D721Med (cell line): ENCODE results near the gene SLC25A30.
"Not testable (repeated sequence)": the region's sequence is repeated elsewhere in the genome, so short reads cannot be mapped to it uniquely, and the experiment has no call there.

Source experiments
- DNase-seq: peaks from one replicate; pipeline ENCODE4 v3.0.0; 2011; ENCODE audit warnings: low spot score; ENCODE audit not compliant: insufficient read length
- FAIRE-seq: peaks from 2 replicates; lab custom pipeline; 2011; peaks lifted over from hg19 to GRCh38; lab: Jason Lieb, UNC
- TF ChIP-seq, protein P1 (sequence below): IDR thresholded peaks from 2 replicates; pipeline ENCODE4 v1.5.1; 2012; ENCODE audit warnings: mild to moderate bottlenecking, control low read depth; ENCODE audit not compliant: insufficient read depth; ENCODE audit errors: missing control alignments

Gene SLC25A30

DNA sequence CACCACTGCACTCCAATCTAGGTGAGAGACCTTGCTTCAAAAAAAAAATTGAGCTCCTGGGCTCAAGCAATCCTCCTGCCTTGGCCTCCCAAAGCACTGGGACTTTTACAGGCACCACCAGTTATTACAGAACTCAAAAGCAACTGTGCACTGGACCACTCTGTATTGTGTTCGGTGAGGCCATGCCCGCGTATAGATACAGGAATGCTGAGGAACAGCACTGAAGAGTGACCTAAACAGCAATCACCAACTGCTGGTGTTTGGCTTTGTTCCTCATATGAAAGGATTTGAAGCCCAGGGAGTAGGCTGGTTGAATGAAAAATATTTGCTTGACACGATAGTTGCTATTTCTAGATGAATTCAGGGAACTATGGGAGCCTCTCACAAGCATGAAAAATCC is 29.5 kb downstream of the SLC25A30 start:
- TF ChIP-seq, protein P1, sequence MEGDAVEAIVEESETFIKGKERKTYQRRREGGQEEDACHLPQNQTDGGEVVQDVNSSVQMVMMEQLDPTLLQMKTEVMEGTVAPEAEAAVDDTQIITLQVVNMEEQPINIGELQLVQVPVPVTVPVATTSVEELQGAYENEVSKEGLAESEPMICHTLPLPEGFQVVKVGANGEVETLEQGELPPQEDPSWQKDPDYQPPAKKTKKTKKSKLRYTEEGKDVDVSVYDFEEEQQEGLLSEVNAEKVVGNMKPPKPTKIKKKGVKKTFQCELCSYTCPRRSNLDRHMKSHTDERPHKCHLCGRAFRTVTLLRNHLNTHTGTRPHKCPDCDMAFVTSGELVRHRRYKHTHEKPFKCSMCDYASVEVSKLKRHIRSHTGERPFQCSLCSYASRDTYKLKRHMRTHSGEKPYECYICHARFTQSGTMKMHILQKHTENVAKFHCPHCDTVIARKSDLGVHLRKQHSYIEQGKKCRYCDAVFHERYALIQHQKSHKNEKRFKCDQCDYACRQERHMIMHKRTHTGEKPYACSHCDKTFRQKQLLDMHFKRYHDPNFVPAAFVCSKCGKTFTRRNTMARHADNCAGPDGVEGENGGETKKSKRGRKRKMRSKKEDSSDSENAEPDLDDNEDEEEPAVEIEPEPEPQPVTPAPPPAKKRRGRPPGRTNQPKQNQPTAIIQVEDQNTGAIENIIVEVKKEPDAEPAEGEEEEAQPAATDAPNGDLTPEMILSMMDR, result no peak
- FAIRE-seq (no peak), DNase-seq (no peak)

DNA sequence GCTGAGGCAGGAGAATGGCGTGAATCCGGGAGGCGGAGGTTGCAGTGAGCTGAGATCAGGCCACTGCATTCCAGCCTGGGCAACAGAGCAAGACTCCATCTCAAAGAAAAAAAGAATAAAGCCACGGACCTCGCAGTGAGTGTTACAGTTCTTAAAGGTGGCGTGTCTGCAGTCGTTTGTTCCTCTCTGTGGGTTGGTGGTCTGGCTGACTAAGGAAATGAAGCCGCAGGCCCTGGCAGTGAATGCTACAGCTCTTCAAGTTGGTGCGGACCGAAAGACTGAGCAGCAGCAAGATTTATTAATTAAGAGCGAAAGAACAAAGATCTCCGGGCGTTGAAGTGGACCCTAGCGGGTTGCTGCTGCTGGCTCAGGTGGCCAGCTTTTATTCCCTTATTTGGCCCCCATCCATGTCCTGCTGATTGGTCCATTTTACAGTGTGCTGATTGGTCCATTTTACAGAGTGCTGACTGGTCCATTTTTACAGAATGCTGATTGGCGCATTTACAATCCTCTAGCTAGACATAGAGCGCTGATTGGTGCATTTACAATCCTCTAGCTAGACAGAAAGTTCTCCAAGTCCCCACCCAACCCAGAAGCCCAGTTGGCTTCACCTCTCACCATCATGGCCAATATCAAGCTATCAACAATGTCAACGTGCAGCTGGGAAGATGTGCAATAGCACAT is 31.1 kb downstream of the SLC25A30 start:
- DNase-seq, FAIRE-seq: not testable (repeated sequence)

DNA sequence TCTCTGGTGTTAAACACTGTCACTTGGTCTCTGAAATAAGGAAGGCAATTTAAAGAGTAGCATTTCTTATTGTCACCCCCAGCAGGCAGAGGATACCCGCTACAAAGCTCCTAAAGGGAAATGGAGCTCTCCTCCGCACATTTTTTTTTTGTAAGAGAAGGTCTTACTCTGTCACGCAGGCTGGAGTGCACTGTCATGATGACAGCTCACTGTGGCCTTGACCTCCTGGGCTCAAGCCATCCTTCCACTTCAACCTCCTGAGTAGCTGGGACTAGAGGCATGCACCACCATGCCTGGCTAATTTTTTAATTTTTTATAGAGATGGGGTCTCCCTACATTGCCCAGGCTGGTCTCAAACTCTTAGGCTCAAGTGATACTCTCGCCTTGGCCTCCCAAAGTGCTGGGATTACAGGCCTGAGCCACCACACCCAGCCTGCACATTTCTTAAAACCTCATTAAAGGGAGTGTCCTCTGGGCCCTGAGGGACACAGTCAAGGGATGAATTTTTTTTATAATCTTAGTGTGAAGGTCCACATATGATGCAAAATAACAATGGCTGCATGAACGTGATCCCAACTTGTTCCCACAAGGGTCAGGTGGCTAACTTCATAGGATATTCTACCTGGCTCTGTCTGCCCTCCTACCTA is 32.1 kb downstream of the SLC25A30 start:
- TF ChIP-seq, protein P1, result no peak
- DNase-seq (no peak), FAIRE-seq (no peak)

DNA sequence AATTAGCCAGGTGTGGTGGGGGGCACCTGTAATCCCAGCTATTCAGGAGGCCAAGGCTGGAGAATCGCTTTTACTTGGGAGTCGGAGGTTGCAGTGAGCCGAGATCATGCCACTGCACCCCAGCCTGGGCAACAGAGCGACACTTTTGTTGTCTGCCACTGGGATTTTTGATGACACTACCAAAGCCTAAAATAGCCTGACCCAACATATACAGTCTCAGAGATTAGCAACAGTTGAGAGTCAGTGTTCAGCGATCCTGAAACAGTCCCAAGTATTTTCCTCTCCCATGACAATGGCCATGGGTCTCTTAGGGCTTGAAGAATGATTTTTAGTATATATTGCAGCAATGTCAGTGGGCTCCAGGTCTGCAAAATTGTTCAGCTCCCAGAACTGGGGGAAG is 32.9 kb downstream of the SLC25A30 start:
- no peak for DNase-seq
- TF ChIP-seq, protein P1, result no peak
- no peak for FAIRE-seq

DNA sequence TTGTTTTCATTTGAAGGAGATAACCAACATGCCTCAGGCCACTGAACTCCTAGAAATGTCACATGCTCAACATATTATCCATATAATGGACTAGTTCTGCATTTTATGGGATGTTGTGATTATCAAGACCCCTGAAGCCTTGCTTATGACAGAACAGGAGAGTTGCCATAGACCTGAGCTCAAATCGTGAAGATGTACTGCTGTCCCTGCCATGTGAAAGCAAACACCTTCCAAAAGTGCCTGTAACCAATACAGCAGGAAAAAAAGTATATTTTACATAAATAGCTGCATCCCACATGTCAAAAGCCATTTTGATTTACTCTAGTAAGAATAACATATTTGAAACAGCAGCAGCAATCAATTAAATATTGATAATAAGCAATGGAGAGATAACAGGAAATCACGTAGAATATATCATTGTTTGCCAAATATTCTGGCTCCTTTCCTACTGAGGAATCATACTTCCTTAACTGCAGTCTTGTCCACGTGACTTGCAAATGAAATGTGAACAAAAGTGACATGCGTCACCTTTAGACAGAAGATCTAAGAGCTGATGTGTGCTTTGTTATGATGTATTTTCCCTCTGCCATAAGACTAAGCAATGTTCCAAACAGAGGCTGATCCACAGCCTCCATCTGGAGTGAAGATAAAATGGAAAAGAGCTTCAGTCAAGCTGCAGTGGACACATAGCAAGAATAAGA is 33.5 kb downstream of the SLC25A30 start:
- FAIRE-seq (no peak), DNase-seq (no peak)
- TF ChIP-seq, protein P1, result no peak

DNA sequence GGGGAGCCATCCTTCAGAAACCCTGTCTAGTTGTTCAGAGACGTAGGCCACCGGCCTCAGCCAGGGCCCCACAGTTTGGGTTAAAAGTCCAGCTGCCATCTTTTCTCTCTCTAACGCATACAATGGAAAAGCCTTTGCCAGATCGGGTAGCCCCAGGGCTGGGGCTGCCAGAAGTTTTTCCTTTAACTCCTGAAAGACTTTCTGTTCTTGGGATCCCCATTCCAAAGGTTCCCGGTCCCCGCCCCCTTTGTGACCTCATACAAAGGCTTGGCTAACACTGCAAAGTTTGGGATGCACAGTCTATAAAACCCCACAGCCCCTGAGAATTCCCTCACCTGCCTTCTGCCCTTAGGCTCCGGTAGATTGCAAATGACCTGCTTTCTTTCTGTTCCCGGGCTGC is 35.4 kb downstream of the SLC25A30 start:
- not testable (repeated sequence) for FAIRE-seq, DNase-seq

DNA sequence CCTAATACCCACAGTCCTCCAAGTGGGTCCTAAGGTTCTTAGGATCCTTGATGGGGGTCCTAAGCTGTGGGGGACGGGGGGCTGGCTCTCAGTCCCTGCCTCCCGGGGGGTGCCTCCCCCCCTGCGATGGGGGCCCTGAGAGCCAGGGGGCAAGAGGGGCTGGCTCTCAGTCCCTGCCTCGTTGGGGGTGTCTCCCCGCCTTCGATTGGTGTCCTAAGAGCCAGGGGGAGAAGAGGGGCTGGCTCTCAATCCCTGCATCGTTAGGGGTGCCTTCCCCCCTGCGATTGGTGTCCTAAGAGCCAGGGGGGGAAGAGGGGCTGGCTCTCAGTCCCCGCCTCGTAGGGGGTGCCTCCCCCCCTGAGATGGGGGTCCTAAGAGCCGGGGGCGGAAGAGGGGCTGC is 37.0 kb downstream of the SLC25A30 start:
- FAIRE-seq (no peak), DNase-seq (no peak)
- TF ChIP-seq, protein P1, result no peak

DNA sequence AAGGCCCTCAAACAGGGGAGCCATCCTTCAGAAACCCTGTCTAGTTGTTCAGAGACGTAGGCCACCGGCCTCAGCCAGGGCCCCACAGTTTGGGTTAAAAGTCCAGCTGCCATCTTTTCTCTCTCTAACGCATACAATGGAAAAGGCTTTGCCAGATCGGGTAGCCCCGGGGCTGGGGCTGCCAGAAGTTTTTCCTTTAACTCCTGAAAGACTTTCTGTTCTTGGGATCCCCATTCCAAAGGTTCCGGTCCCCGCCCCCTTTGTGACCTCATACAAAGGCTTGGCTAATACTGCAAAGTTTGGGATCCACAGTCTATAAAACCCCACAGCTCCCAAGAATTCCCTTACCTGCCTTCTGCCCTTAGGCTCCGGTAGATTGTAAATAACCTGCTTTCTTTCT is 37.5 kb downstream of the SLC25A30 start:
- FAIRE-seq, DNase-seq: not testable (repeated sequence)

DNA sequence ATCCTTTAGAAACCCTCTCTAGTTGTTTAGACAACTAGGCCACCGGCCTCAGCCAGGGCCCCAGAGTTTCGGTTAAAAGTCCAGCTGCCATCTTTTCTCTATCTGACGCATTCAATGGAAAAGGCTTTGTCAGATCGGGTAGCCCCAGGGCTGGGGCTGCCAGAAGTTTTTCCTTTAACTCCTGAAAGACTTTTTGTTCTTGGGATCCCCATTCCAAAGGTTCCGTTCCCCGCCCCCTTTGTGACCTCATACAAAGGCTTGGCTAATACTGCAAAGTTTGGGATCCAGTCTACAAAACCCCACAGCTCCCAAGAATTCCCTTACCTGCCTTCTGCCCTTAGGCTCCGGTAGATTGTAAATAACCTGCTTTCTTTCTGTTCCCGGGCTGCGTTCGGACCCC is 38.7 kb downstream of the SLC25A30 start:
- not testable (repeated sequence) for DNase-seq, FAIRE-seq

DNA sequence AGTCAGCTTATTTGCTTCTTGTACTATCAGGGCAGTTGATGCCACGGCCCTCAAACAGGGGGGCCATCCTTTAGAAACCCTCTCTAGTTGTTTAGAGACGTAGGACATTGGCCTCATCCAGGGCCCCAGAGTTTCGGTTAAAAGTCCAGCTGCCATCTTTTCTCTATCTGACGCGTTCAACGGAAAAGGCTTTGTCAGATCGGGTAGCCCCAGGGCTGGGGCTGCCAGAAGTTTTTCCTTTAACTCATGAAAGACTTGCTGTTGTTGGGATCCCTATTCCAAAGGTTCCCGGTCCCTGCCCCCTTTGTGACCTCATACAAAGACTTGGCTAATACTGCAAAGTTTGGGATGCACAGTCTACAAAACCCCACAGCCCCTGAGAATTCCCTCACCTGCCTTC is 39.4 kb downstream of the SLC25A30 start:
- DNase-seq, FAIRE-seq: not testable (repeated sequence)

DNA sequence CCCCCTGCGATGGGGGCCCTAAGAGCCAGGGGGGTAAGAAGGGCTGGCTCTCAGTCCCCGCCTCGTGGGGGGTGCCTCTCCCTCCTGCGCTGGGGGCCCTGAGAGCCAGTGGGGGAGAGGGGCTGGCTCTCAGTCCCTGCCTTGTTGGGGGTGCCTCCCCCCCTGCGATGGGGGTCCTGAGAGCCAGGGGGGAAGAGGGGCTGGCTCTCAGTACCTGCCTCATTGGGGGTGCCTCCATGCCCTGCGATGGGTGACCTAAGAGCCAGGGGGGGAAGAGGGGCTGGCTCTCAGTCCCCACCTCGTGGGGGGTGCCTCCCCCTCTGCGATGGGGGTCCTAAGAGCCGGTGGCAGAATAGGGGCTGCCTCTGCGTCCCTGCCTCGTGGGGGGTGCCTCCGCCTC is 40.9 kb downstream of the SLC25A30 start:
- not testable (repeated sequence) for FAIRE-seq, DNase-seq

DNA sequence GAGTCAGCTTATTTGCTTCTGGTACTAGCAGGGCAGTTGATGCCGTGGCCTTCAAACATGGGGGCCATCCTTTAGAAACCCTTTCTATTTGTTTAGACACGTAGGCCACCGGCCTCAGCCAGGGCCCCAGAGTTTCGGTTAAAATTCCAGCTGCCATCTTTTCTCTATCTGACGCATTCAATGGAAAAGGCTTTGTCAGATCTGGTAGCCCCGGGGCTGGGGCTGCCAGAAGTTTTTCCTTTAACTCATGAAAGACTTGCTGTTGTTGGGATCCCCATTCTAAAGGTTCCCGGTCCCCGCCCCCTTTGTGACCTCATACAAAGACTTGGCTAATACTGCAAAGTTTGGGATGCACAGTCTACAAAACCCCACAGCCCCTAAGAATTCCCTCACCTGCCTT is 41.5 kb downstream of the SLC25A30 start:
- DNase-seq, FAIRE-seq: not testable (repeated sequence)
